Neural progenitor cell (in vitro differentiated cells): ENCODE data around the gene ITPR3. TPM values are rescaled to one million over a fixed set of nuclear protein-coding genes. Genes with fewer than 3 reads are reported as not detected.

Experiments used
- DNase-seq: peaks from one replicate; pipeline ENCODE4 v3.0.0-alpha.2; 2016; ENCODE audit warnings: low spot score
- H2AFZ ChIP-seq: fragments of 200-600 bp; sonication (generic); replicated peaks from 2 replicates; pipeline ENCODE4 v1.6.1; 2016; ENCODE audit warnings: antibody characterized with exemption
- H3F3A ChIP-seq: fragments of 200-600 bp; sonication (generic); 2 replicates; pipeline ENCODE4 v1.6.1; 2016; ENCODE audit warnings: antibody characterized with exemption, low read depth
- H3K27ac ChIP-seq: fragments of 200-600 bp; sonication (generic); 2 replicates; pipeline ENCODE4 v1.5.1; 2016; ENCODE audit warnings: mild to moderate bottlenecking
- H3K27me3 ChIP-seq: fragments of 200-600 bp; sonication (generic); 2 replicates; pipeline ENCODE4 v1.6.1; 2016; ENCODE audit warnings: mild to moderate bottlenecking, moderate library complexity
- H3K36me3 ChIP-seq: fragments of 200-600 bp; sonication (generic); 2 replicates; pipeline ENCODE4 v1.5.1; 2016
- H3K4me1 ChIP-seq: fragments of 200-600 bp; sonication (generic); 2 replicates; pipeline ENCODE4 v1.6.1; 2016; ENCODE audit warnings: mixed run types
- H3K4me2 ChIP-seq: fragments of 200-600 bp; sonication (generic); 2 replicates; pipeline ENCODE4 v1.6.1; 2016
- H3K4me3 ChIP-seq: fragments of 200-600 bp; sonication (generic); 2 replicates; pipeline ENCODE4 v1.5.1; 2016
- H3K79me2 ChIP-seq: fragments of 200-600 bp; sonication (generic); 2 replicates; pipeline ENCODE4 v1.6.1; 2016; ENCODE audit warnings: low read depth
- H3K9ac ChIP-seq: fragments of 200-600 bp; sonication (generic); 2 replicates; pipeline ENCODE4 v1.6.1; 2016
- H3K9me3 ChIP-seq: fragments of 200-600 bp; sonication (generic); 2 replicates; pipeline ENCODE4 v1.5.1; 2016; ENCODE audit warnings: low read depth
- H4K20me1 ChIP-seq: fragments of 200-600 bp; sonication (generic); 2 replicates; pipeline ENCODE4 v1.6.1; 2016; ENCODE audit warnings: low read depth
- H3K27ac Mint-ChIP-seq: 3 replicates; pipeline ENCODE4 v1.8.0; 2021; ENCODE audit warnings: mixed read lengths
- H3K27me3 Mint-ChIP-seq: 2 replicates; pipeline ENCODE4 v1.8.0; 2022; ENCODE audit warnings: low read depth, mild to moderate bottlenecking, inconsistent platforms, moderate library complexity, mixed read lengths; ENCODE audit not compliant: insufficient read depth
- H3K36me3 Mint-ChIP-seq: 3 replicates; pipeline ENCODE4 v1.8.0; 2021; ENCODE audit warnings: mixed read lengths
- H3K4me1 Mint-ChIP-seq: 3 replicates; pipeline ENCODE4 v1.8.0; 2021; ENCODE audit warnings: mixed read lengths
- H3K4me3 Mint-ChIP-seq: 3 replicates; pipeline ENCODE4 v1.8.0; 2021; ENCODE audit warnings: mild to moderate bottlenecking, moderate library complexity, mixed read lengths
- H3K9me3 Mint-ChIP-seq: 3 replicates; pipeline ENCODE4 v1.8.0; 2020; ENCODE audit warnings: mixed read lengths
- EZH2 ChIP-seq: fragments of 200-600 bp; sonication (generic); IDR thresholded peaks from 2 replicates; pipeline ENCODE4 v1.6.1; 2017; ENCODE audit warnings: antibody characterized with exemption, mild to moderate bottlenecking, moderate library complexity
- EZH2phosphoT487 ChIP-seq: fragments of 200-600 bp; sonication (generic); IDR thresholded peaks from 2 replicates; pipeline ENCODE4 v1.6.1; 2017; ENCODE audit warnings: antibody characterized with exemption
- total RNA-seq: library from RNA; depleted of rRNA; stranded (reverse); fragments of >200 nt; gene quantifications from 2 replicates; pipeline ENCODE4 v1.2.3, GENCODE V29; 2015; ENCODE audit warnings: low replicate concordance
- TF ChIP-seq, protein P1 (sequence below): fragments of 200-600 bp; sonication (generic); IDR thresholded peaks from 2 replicates; pipeline ENCODE4 v1.5.1; 2017; ENCODE audit warnings: antibody characterized with exemption, mild to moderate bottlenecking

ITPR3 gene
- total RNA-seq, 1 donor from 2014 or later: 1.5 TPM

DNA sequence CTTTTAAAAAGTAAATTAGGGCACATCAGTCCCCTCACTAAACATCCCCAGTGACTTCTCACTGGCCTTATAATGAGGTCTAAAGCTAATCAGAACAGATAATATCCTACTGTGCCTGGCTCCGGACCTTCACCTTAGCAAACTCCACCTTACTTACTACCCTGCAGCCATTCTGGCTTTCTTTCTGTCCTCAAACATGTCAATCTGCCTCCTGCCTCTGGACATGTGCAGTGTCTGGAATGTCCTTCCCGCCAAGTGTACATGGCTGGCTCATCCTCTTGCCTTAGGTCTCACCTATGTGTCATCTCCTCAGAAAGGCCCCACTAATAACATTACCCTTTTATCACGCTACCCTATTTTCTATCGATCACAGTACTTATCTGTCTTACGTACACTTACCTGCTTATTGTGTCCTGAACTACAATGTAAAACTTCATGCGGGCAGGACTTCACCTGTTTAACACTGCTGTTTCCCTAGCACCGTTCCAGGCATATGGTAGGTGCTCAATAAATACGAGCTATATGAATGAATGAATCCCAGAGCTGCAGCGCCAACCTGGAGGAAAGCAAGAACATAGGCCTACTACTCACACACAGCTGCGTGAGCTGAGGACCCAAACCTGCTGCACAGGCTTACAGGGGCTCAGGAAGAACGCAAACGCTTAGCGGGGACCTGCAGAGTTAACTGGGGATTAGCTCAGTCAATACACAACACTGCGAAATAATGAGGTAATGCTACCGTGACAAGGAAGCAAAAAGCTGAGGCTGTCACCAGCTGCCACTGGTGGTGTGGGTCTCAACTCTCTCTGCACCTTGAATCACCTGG, 89.4 kb downstream of the ITPR3 start:
- H3K9ac ChIP-seq: no peak overlapping the region
- no peak overlapping the region for H3K27ac ChIP-seq

DNA sequence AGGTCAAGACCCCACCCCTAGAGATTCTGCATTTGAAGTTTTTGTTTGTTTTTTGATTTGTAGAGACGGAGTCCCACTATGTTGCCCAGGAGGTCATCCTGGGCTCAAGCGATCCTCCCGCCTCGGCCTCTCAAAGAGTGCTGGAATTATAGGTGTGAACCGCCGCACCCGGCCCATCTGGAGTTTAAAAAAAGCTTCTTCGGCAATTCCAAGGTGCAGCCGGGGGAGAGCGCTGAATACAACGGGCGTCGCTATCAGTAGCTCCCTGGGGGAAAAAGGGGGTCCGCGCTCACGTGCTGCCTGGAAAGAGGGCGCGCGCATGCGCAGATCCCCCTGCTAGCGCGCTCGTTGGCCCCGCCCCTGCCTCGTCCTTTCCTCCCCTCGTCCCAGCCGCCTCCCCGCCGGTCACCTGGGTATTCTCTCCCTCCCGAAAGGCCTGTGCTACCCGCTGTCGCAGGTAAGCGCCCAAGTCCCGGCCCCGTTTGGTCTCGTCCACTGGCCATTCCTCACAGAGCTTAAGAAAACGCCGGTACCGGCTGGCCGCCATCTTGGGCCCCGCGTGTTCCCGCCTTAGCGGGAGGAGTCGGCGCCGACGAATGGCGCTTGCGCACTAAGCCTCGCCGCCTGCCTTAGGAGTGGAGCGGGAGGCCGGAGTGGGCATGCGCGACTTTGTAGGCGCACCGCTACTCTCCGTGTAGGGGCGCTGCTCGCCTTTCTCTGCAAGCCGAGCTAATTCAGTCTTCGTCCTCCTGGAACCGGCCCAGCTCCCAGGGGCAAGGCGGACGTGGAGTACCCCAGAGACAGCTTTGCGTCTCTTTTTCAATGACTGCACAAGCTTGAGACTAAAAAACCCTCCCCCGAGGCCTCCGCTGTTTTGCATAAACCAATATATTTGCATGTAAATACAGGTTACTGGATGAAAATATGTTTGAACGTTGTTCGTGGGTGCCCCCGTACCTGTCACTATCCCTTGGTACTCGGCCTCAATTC, 90.3 kb downstream of the ITPR3 start, which contains the start of gene UQCC2:
UQCC2 (minus strand) TSS at position 561 of the 990 bp plus-strand sequence; CDS start at position 547, 14 bp downstream.
- H3K4me3 Mint-ChIP-seq: peak within 1 kb of the TSS; percentile 94
- Histone ChIP-seq H3K27me3 (no peaks in the 10 kb centered on the region), H3K9ac (peak within 1 kb of the TSS; percentile 53), H3K4me1 (peaks cover 14% of the 10 kb centered on the region), H3K9me3 (no peaks in the 10 kb centered on the region), H3K27ac (peak within 1 kb of the TSS; percentile 75), H3K79me2 (peaks cover 28% of the 10 kb centered on the region), H4K20me1 (peaks cover 9% of the 10 kb centered on the region), H3K4me2 (peak within 1 kb of the TSS; percentile 75), H3F3A (no peaks in the 10 kb centered on the region), H3K4me3 (peak within 1 kb of the TSS; percentile 70), H3K36me3 (no peaks in the 10 kb centered on the region), H2AFZ (peak within 1 kb of the TSS; percentile 96)
- no peaks in the 10 kb centered on the region for H3K27me3 Mint-ChIP-seq
- H3K27ac Mint-ChIP-seq: peak within 1 kb of the TSS; percentile 96
- peaks cover 19% of the 10 kb centered on the region for H3K36me3 Mint-ChIP-seq
- DNase-seq: peak; percentile 99
- TF ChIP-seq EZH2phosphoT487 (no peak), EZH2 (peak; percentile 45)
- TF ChIP-seq, protein P1, sequence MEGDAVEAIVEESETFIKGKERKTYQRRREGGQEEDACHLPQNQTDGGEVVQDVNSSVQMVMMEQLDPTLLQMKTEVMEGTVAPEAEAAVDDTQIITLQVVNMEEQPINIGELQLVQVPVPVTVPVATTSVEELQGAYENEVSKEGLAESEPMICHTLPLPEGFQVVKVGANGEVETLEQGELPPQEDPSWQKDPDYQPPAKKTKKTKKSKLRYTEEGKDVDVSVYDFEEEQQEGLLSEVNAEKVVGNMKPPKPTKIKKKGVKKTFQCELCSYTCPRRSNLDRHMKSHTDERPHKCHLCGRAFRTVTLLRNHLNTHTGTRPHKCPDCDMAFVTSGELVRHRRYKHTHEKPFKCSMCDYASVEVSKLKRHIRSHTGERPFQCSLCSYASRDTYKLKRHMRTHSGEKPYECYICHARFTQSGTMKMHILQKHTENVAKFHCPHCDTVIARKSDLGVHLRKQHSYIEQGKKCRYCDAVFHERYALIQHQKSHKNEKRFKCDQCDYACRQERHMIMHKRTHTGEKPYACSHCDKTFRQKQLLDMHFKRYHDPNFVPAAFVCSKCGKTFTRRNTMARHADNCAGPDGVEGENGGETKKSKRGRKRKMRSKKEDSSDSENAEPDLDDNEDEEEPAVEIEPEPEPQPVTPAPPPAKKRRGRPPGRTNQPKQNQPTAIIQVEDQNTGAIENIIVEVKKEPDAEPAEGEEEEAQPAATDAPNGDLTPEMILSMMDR: peak; percentile 69
- peaks cover 24% of the 10 kb centered on the region for H3K4me1 Mint-ChIP-seq
- H3K9me3 Mint-ChIP-seq: no peaks in the 10 kb centered on the region

More for the DNA sequence above, 89.4 kb downstream of the ITPR3 start:
- Histone ChIP-seq H3K4me1 (peaks cover 14% of the 10 kb centered on the region), H3K27me3 (no peaks in the 10 kb centered on the region), H2AFZ (peak overlapping the region; percentile 96), H3F3A (no peaks in the 10 kb centered on the region), H3K79me2 (peaks cover 28% of the 10 kb centered on the region), H3K36me3 (no peaks in the 10 kb centered on the region), H3K4me2 (peak overlapping the region; percentile 75), H4K20me1 (peaks cover 14% of the 10 kb centered on the region), H3K9me3 (no peaks in the 10 kb centered on the region), H3K4me3 (peak overlapping the region; percentile 70)
- peak; percentile 37 for DNase-seq
- H3K27ac Mint-ChIP-seq: peak overlapping the region; percentile 96
- H3K4me3 Mint-ChIP-seq: peak overlapping the region; percentile 94
- no peak for TF ChIP-seq EZH2
- no peak for TF ChIP-seq EZH2phosphoT487
- TF ChIP-seq, protein P1: no peak
- no peaks in the 10 kb centered on the region for H3K27me3 Mint-ChIP-seq
- peaks cover 24% of the 10 kb centered on the region for H3K4me1 Mint-ChIP-seq
- H3K9me3 Mint-ChIP-seq: no peaks in the 10 kb centered on the region
- H3K36me3 Mint-ChIP-seq: peaks cover 19% of the 10 kb centered on the region

DNA sequence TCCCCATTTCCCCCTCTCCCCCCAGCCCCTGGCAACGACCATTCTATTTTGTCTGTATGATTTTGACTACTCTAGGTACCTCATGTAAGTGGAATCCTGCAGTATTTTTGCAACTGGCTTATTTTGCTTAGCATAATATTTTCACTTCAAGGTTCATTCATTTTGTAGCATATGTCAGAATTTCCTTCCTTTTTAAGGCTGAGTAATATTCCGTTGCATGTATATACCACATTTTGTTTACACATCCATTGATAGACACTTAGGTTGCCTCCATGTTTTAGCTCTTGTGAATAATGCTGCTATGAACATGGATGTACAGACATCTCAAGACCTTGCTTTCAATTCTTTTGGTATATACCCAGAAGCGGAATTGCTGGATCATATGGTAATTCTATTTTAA, 91.8 kb downstream of the ITPR3 start:
- Histone ChIP-seq H3F3A (no peaks in the 10 kb centered on the region), H3K4me2 (no peak overlapping the region), H3K9ac (no peak overlapping the region), H2AFZ (no peak overlapping the region), H3K4me1 (peaks cover 14% of the 10 kb centered on the region), H3K27me3 (no peaks in the 10 kb centered on the region), H4K20me1 (peaks cover 5% of the 10 kb centered on the region), H3K27ac (no peak overlapping the region), H3K36me3 (no peaks in the 10 kb centered on the region), H3K4me3 (no peak overlapping the region), H3K9me3 (no peaks in the 10 kb centered on the region), H3K79me2 (peaks cover 28% of the 10 kb centered on the region)
- Mint-ChIP-seq H3K9me3 (no peaks in the 10 kb centered on the region), H3K36me3 (peaks cover 14% of the 10 kb centered on the region), H3K4me1 (peaks cover 24% of the 10 kb centered on the region), H3K4me3 (no peak overlapping the region), H3K27ac (no peak overlapping the region), H3K27me3 (no peaks in the 10 kb centered on the region)
- TF ChIP-seq EZH2 (no peak), EZH2phosphoT487 (no peak)
- TF ChIP-seq, protein P1: no peak
- DNase-seq: no peak
